B cell (primary cell): ENCODE results near the gene PLPPR3. TPM values are rescaled to one million over a fixed set of nuclear protein-coding genes. Genes with fewer than 3 reads are reported as not detected.

Experiments
- ATAC-seq: fragments of 200-7000 bp; cut with Tn5 transposase; one replicate; pipeline ENCODE4 v1.10.0; 2021; ENCODE audit warnings: low read depth, mild to moderate bottlenecking, moderate number of reproducible peaks, moderate library complexity
- CTCF ChIA-PET: fragments of 350-600 bp; sonication (Branson Sonifier 250); formaldehyde crosslinking; loops from one replicate; lab custom pipeline; 2021; ENCODE audit warnings: antibody characterized with exemption, inconsistent platforms; lab: Charles Lee
- POLR2A ChIA-PET: fragments of 350-600 bp; sonication (Branson Sonifier 250); formaldehyde crosslinking; loops from one replicate; lab custom pipeline; 2021; ENCODE audit warnings: antibody characterized with exemption; lab: Charles Lee
- DNase-seq: peaks from one replicate; pipeline ENCODE4 v3.0.0; 2013
- H2AFZ ChIP-seq: 2 replicates; pipeline ENCODE4 v1.6.1; 2012; ENCODE audit warnings: mild to moderate bottlenecking, low read depth, low read length; ENCODE audit not compliant: insufficient read depth, poor library complexity, severe bottlenecking
- H3K27ac ChIP-seq, 2 donors: 1 replicate in 1 of 2; 2 replicates in 1 of 2; pipeline ENCODE4 v1.5.1; 2012 to 2013; ENCODE audit warnings: low read length in 2 of 2, mild to moderate bottlenecking in 2 of 2, moderate library complexity in 1 of 2
- H3K27me3 ChIP-seq, 4 experiments: fragments of 200-600 bp in 1 of 4; sonication (generic) in 1 of 4; replicated peaks in 1 of 4; 1 replicate in 2 of 4; 2 replicates in 2 of 4; pipeline versions ENCODE4 v1.6.1 to v1.7.0; 2013 to 2016; ENCODE audit warnings: low read length in 3 of 4, mild to moderate bottlenecking in 2 of 4, mixed read lengths in 1 of 4, moderate library complexity in 1 of 4; ENCODE audit not compliant: insufficient read depth in 4 of 4, control insufficient read depth in 3 of 4; ENCODE audit errors: control extremely low read depth in 1 of 4
- H3K36me3 ChIP-seq, 2 experiments: replicated peaks in 1 of 2; 1 replicate in 1 of 2; 2 replicates in 1 of 2; pipeline versions ENCODE4 v1.6.1 to v1.7.1; 2013; ENCODE audit warnings: low read length in 1 of 2; ENCODE audit not compliant: insufficient read depth in 2 of 2, control insufficient read depth in 1 of 2; ENCODE audit errors: control extremely low read depth in 1 of 2, extremely low read depth in 1 of 2
- H3K4me1 ChIP-seq, 2 donors: fragments of 200-600 bp in 1 of 2; sonication (generic) in 1 of 2; 1 replicate in 1 of 2; 2 replicates in 1 of 2; pipeline versions ENCODE4 v1.5.1 to v1.6.1; 2013 to 2017; ENCODE audit warnings: low read length in 2 of 2; ENCODE audit not compliant: control insufficient read depth in 2 of 2, insufficient read depth in 2 of 2
- H3K4me2 ChIP-seq: replicated peaks from 2 replicates; pipeline ENCODE3; 2012; ENCODE audit warnings: mild to moderate bottlenecking, low read depth, low read length; ENCODE audit not compliant: poor library complexity, severe bottlenecking
- H3K4me3 ChIP-seq, 5 experiments: fragments of 200-600 bp in 1 of 5; sonication (generic) in 1 of 5; 1 replicate in 3 of 5; 2 replicates in 2 of 5; pipeline versions ENCODE4 v1.5.1 to v1.7.0; 2011 to 2016; ENCODE audit warnings: low read length in 4 of 5, mild to moderate bottlenecking in 4 of 5, low read depth in 2 of 5, control low read depth in 1 of 5, moderate library complexity in 1 of 5; ENCODE audit not compliant: insufficient read depth in 1 of 5; ENCODE audit errors: control extremely low read depth in 1 of 5, extremely low read depth in 1 of 5
- H3K79me2 ChIP-seq: fragments of 200-600 bp; sonication (generic); one replicate; pipeline ENCODE4 v1.6.0; 2016; ENCODE audit warnings: low read length; ENCODE audit not compliant: control insufficient read depth, insufficient read depth
- H3K9ac ChIP-seq: fragments of 200-600 bp; sonication (generic); 2 replicates; pipeline ENCODE4 v1.6.1; 2017; ENCODE audit warnings: mild to moderate bottlenecking, low read length, moderate library complexity
- H3K9me3 ChIP-seq, 3 donors: one replicate each; pipeline versions ENCODE4 v1.6.1 to v1.7.1; 2013; ENCODE audit warnings: low read length in 2 of 3; ENCODE audit not compliant: control insufficient read depth in 2 of 3, insufficient read depth in 1 of 3; ENCODE audit errors: control extremely low read depth in 1 of 3
- H4K20me1 ChIP-seq: 2 replicates; pipeline ENCODE4 v1.6.0; 2012; ENCODE audit warnings: mild to moderate bottlenecking, low read length; ENCODE audit not compliant: insufficient read depth, control insufficient read depth, poor library complexity, severe bottlenecking
- H3K27ac Mint-ChIP-seq: one replicate; pipeline ENCODE4 v1.8.0; 2021; ENCODE audit warnings: mixed read lengths
- H3K27me3 Mint-ChIP-seq: one replicate; pipeline ENCODE4 v1.8.0; 2021; ENCODE audit warnings: mixed read lengths
- H3K4me1 Mint-ChIP-seq: one replicate; pipeline ENCODE4 v1.8.0; 2021; ENCODE audit warnings: mixed read lengths
- H3K4me3 Mint-ChIP-seq: one replicate; pipeline ENCODE4 v1.8.0; 2021; ENCODE audit warnings: mixed read lengths
- H3K9me3 Mint-ChIP-seq: one replicate; pipeline ENCODE4 v1.8.0; 2022; ENCODE audit warnings: mixed read lengths; ENCODE audit not compliant: insufficient read depth
- EZH2 ChIP-seq: IDR thresholded peaks from 2 replicates; pipeline ENCODE4 v1.6.1; 2012; ENCODE audit warnings: borderline replicate concordance, low read depth, mild to moderate bottlenecking, moderate library complexity, low read length; ENCODE audit not compliant: insufficient read depth, poor library complexity, severe bottlenecking
- WGBS: methylation state at CpG from one replicate; pipeline ENCODE4 v1.1.5; 2013; ENCODE audit warnings: missing lambda C conversion rate; ENCODE audit not compliant: insufficient coverage; 5-methylcytosine and 5-hydroxymethylcytosine counted together
- intact Hi-C: fragments of 100-400 bp; cut with micrococcal nuclease; formaldehyde crosslinking; loops from one replicate; pipeline ENCODE4 v1.10.0; 2022
- polyA plus RNA-seq: library from polyadenylated mRNA; depleted of rRNA; stranded (reverse); fragments of >200 nt; gene quantifications from 2 replicates; pipeline ENCODE4 v1.2.3, GENCODE V29; 2012
- total RNA-seq, 2 donors: library from RNA; stranded (reverse); fragments of 120-200 nt in 1 of 2; gene quantifications; 1 replicate in 1 of 2; 2 replicates in 1 of 2; pipeline versions ENCODE4 v1.2.3 to v1.2.4, GENCODE V29; 2013 to 2022
- TF ChIP-seq, protein P1 (sequence below): fragments of 200-600 bp; IDR thresholded peaks from one replicate; pipeline ENCODE4 v1.8.0; 2022; ENCODE audit warnings: antibody characterized with exemption, mild to moderate bottlenecking

Gene PLPPR3
- total and polyA plus RNA-seq, 2 donors (not counting 1 experiment from before 2014, with no cell fraction given), result not detected

DNA sequence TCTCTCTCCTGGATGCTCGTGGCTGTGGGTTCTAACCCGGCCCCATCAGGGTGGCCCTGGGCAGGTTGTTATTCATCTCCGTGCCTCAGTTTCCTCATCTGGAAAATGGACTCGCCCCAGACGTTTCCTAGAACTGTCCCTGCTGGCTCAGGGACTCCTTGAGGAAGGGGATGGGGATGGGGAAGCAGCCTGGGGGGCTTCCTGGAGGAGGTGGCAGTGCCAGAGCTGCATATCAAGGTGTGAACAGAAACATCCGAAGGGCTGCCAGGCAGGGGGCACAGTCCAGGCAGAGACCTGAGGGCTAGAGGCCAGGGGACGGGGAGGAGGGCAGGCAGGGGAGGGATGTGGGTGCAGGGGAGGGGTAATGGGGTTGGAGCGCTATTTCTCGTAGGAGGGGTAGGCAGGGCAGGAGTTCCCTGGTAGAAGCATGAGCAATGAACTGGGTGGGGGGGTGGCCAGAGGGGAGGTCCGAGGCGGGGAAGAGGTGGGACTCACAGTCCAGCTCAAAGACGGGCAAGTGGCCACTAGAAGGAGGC, 26.7 kb upstream of the PLPPR3 start:
- CTCF ChIA-PET, result no interaction called here
- H3K9me3 ChIP-seq, result peaks cover 0 to 13% (median 0%) of the 10 kb centered on the region in 3 donors
- DNase-seq (no peak), ATAC-seq (no peak)
- H3K4me3 Mint-ChIP-seq, result no peak overlapping the region
- H3K27me3 ChIP-seq, result peaks cover 0 to 76% (median 21%) of the 10 kb centered on the region in 4 experiments
- H3K4me1 Mint-ChIP-seq, result peaks cover 8% of the 10 kb centered on the region
- H3K4me3 ChIP-seq, result no peak overlapping the region
- no peak overlapping the region for H3K27ac ChIP-seq
- POLR2A ChIA-PET, result interaction anchor here (0.6 to 0.8 kb wide), 2 partner anchors 9 to 384 kb away, joined by 4 to 6 read pairs; no protein-coding TSS in a partner anchor
- no peaks in the 10 kb centered on the region for H4K20me1 ChIP-seq
- no peaks in the 10 kb centered on the region for H3K79me2 ChIP-seq
- intact Hi-C loops, result no loop called here
- no peaks in the 10 kb centered on the region for H3K9me3 Mint-ChIP-seq
- no peak overlapping the region for H2AFZ ChIP-seq
- no peaks in the 10 kb centered on the region for H3K36me3 ChIP-seq
- peaks cover 0 to 5% of the 10 kb centered on the region in 2 donors for H3K4me1 ChIP-seq
- no peak overlapping the region for H3K4me2 ChIP-seq
- TF ChIP-seq, protein P1, sequence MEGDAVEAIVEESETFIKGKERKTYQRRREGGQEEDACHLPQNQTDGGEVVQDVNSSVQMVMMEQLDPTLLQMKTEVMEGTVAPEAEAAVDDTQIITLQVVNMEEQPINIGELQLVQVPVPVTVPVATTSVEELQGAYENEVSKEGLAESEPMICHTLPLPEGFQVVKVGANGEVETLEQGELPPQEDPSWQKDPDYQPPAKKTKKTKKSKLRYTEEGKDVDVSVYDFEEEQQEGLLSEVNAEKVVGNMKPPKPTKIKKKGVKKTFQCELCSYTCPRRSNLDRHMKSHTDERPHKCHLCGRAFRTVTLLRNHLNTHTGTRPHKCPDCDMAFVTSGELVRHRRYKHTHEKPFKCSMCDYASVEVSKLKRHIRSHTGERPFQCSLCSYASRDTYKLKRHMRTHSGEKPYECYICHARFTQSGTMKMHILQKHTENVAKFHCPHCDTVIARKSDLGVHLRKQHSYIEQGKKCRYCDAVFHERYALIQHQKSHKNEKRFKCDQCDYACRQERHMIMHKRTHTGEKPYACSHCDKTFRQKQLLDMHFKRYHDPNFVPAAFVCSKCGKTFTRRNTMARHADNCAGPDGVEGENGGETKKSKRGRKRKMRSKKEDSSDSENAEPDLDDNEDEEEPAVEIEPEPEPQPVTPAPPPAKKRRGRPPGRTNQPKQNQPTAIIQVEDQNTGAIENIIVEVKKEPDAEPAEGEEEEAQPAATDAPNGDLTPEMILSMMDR, result no peak
- no peak for TF ChIP-seq EZH2
- H3K9ac ChIP-seq, result no peak overlapping the region
- H3K27ac Mint-ChIP-seq, result no peak overlapping the region
- peaks cover 30% of the 10 kb centered on the region for H3K27me3 Mint-ChIP-seq
- 48% methylated on average over 12 of the region's 12 CpGs for WGBS

DNA sequence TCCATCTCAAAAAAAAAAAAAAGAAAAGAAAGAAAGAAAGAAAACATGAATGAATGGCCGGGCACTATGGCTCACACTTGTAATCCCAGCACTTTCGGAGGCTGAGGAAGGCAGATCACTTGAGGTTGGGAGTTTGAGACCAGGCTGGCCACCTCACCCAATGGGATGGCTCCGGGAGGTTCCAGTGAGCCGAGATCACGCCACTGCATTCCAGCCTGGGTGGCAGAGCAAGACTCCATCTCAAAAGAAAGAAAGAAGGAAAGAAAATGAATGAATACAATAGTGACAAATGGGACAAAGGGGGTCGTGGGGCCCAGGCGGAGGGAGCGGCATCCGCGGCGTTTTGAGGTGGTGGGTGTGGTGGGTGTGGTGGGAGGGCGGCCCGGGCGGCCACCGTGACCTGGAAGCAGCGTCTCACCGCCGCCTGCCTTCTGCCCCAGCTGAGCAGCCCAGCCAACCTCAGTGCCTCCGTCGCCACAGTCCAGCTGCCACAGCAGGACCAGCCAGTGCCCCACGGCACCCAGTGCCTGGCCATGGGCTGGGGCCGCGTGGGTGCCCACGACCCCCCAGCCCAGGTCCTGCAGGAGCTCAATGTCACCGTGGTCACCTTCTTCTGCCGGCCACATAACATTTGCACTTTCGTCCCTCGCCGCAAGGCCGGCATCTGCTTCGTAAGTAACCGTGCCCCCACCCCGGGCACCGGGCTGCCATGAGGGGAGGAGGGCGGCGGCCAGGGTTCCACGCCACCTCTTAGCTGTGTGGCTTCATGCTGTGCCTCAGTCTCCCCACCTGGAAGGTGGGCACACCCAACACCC, 24.2 kb upstream of the PLPPR3 start:
- no peak overlapping the region for H3K4me2 ChIP-seq
- POLR2A ChIA-PET, result no interaction called here
- peaks cover 0 to 10% (median 0%) of the 10 kb centered on the region in 3 donors for H3K9me3 ChIP-seq
- no peak overlapping the region for H2AFZ ChIP-seq
- peaks cover 2 to 8% of the 10 kb centered on the region in 2 donors for H3K4me1 ChIP-seq
- no peaks in the 10 kb centered on the region for H3K79me2 ChIP-seq
- CTCF ChIA-PET, result interaction anchor here (0.6 to 1.6 kb wide), 2 partner anchors 17 to 18 kb away, joined by 3 to 5 read pairs; no protein-coding TSS in a partner anchor
- WGBS, result 80% methylated on average over 31 of the region's 37 CpGs
- ATAC-seq (no peak), DNase-seq (no peak)
- Mint-ChIP-seq H3K4me1 (peaks cover 10% of the 10 kb centered on the region), H3K27me3 (peaks cover 35% of the 10 kb centered on the region), H3K27ac (no peak overlapping the region), H3K9me3 (peaks cover 2% of the 10 kb centered on the region), H3K4me3 (no peak overlapping the region)
- no peak for TF ChIP-seq EZH2
- TF ChIP-seq, protein P1, result no peak
- no peaks in the 10 kb centered on the region for H3K36me3 ChIP-seq
- H3K9ac ChIP-seq, result no peak overlapping the region
- H3K4me3 ChIP-seq, result no peak overlapping the region
- H3K27ac ChIP-seq, result no peak overlapping the region
- H4K20me1 ChIP-seq, result no peaks in the 10 kb centered on the region
- intact Hi-C loops, result no loop called here
- H3K27me3 ChIP-seq, result peaks cover 0 to 67% (median 21%) of the 10 kb centered on the region in 4 experiments
